Measurements from ENCODE around the gene ACOXL.
A peak's percentile ranks its signal among the peaks of the same experiment; 100 is the strongest.

The ACOXL gene

DNA sequence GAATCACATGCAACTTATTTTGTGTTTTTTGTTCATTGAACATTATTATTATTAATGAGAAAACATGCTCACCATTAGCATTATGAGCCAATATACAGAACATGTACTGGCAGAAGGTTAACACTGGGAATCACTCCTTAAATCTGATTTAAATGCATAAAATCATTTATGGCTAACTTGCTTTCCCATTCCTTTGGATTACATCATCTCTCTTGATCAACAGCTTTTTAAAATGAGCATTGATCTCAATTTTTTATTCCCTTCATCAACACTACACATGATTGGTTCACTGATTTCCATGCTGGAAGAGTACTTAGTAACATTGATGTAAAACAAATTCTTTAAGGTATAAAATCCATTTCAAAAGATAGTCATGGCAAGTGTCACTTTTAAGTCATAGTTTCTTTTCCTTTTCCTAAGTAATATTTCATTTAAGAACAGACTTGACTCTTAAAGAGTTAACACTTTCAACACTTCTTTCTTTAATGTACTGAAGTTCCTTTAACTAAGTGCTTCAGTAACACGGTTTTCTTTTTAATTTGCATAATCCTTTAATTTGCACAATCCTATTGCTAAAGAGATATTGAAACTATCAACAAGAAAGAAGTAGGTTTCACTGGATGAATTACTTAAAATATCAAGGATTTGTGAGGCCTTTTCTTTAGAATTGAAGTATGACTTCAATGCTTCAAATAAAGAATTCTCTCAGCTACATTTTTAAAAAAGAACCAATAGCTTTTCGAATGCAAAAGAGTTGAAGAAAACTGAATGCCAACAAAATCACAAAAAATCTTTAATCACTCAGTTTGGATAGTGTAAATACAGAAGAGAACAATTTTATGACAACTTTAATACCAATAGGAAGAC lies 29.6 kb upstream of the ACOXL start:
- TF ChIP-seq, protein P1, sequence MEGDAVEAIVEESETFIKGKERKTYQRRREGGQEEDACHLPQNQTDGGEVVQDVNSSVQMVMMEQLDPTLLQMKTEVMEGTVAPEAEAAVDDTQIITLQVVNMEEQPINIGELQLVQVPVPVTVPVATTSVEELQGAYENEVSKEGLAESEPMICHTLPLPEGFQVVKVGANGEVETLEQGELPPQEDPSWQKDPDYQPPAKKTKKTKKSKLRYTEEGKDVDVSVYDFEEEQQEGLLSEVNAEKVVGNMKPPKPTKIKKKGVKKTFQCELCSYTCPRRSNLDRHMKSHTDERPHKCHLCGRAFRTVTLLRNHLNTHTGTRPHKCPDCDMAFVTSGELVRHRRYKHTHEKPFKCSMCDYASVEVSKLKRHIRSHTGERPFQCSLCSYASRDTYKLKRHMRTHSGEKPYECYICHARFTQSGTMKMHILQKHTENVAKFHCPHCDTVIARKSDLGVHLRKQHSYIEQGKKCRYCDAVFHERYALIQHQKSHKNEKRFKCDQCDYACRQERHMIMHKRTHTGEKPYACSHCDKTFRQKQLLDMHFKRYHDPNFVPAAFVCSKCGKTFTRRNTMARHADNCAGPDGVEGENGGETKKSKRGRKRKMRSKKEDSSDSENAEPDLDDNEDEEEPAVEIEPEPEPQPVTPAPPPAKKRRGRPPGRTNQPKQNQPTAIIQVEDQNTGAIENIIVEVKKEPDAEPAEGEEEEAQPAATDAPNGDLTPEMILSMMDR (IDR thresholded peaks at IDR 0.05; ENCODE audit: insufficient read depth, low read depth, low read length, missing control alignments): no peak
- DNase-seq (ENCODE audit: low read depth): no peak
- H3K4me3 ChIP-seq (ENCODE audit: low read length): no peak overlapping the region

DNA sequence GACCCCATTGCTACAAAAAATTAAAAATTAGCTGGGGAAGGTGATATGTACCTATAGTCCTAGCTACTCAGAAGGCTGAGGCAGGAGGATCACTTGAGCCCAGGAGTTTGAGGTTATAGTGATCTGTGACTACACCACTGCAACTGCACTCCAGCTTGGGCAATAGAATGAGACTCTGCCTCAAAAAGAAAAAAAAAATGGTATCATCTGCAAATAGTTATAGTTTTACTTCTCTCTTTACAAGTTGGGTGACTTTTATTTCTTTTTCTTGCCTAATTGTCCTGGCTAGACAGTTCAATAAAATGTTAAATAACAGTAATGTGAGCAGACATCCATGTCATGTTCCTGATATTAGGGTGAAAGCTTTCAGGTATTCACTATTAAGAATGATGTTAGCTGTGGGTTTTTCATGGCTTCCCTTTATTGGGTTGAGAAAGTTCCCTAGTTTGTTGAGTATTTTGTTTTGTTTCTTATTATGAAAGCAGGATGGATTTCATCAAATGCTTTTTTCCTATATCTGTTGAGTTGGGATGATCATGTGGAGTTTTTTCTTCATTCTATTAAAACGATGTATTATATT lies 24.9 kb upstream of the ACOXL start:
- no peak overlapping the region for H3K4me3 ChIP-seq (ENCODE audit: low read length)
- TF ChIP-seq, protein P1 (IDR thresholded peaks at IDR 0.05; ENCODE audit: insufficient read depth, low read depth, low read length, missing control alignments): no peak
- DNase-seq (ENCODE audit: low read depth): no peak

DNA sequence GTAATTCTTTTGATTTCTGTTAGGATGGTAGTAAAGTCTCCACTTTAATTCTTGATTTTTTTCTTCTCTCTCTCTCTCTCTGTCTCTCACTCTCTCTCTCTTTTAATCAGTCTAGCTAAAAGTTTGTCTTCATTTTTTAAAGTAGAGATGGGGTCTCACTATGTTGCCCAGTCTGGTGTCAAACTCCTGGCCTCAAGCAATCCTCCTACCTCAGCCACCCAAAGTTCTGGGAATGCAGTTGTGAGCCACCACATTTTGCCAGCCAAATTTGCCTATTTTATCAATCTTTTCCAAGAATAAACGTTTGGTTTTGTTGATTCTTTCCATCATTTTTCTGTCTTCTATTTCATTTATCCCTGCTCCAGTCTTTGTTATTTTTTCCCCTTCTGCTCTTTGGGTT lies 23.9 kb upstream of the ACOXL start:
- DNase-seq (ENCODE audit: low read depth): no peak
- no peak overlapping the region for H3K4me3 ChIP-seq (ENCODE audit: low read length)
- TF ChIP-seq, protein P1 (IDR thresholded peaks at IDR 0.05; ENCODE audit: insufficient read depth, low read depth, low read length, missing control alignments): no peak

DNA sequence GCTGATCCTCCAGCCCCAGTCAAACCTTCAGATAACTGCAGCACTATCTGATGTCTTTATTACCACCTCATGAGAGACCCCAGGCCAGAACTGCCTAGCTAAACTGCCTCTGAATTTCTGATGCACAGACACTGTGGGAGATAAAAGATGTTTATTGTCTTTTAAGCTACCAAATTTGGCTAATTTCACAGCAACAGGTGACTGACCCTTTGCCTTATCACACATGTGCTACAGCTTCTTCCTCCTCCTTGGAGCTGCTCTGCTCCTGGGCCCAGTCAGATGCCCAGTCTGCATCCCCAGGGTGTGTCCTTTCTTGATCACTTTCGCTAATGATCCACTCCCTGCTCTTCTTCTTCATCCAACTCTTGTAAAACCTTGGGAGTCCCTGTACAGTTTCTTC lies 19.6 kb upstream of the ACOXL start:
- TF ChIP-seq, protein P1 (IDR thresholded peaks at IDR 0.05; ENCODE audit: insufficient read depth, low read depth, low read length, missing control alignments): no peak
- DNase-seq (ENCODE audit: low read depth): no peak
- no peak overlapping the region for H3K4me3 ChIP-seq (ENCODE audit: low read length)

DNA sequence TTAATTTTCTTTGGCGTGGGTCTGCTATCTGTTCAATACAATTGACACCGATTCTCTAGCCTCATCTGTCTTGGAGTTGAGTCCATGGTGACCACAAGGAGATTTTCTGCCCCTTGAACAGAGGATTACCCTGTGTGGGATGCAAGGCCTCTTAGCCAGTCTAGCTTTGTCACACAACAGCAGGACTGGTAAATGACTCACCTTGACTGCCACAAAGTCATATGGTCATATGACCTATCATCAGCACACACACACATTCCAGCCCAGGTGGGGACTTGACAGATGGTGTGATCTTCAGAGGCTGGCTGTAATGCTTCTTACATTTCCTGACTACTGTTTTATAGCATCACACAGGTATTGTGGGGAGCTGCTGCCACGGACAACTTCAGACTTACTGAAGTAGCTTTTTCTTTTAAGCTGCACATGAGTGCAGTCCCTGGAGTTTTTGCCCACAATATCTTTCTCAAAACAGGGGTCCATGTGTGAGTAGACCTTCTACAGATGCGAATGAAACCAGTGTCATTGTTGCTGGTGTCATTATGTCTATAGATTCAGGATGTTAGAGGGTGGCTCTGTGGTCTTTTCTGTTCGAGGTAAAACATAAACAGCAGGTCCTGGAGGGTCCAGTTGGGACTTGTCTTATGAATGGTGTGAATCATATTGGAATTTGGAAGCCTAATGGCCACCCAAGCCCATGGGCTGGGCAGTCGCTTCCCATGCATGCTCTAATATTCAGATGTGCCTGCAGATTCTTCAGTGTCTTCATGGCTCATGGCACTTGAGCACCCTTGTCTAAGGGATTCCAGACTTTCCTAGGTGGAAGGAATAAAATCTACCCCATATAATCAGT lies 18.6 kb upstream of the ACOXL start:
- TF ChIP-seq, protein P1 (IDR thresholded peaks at IDR 0.05; ENCODE audit: insufficient read depth, low read depth, low read length, missing control alignments): no peak
- H3K4me3 ChIP-seq (ENCODE audit: low read length): no peak overlapping the region
- peak; percentile 66 for DNase-seq (ENCODE audit: low read depth)

DNA sequence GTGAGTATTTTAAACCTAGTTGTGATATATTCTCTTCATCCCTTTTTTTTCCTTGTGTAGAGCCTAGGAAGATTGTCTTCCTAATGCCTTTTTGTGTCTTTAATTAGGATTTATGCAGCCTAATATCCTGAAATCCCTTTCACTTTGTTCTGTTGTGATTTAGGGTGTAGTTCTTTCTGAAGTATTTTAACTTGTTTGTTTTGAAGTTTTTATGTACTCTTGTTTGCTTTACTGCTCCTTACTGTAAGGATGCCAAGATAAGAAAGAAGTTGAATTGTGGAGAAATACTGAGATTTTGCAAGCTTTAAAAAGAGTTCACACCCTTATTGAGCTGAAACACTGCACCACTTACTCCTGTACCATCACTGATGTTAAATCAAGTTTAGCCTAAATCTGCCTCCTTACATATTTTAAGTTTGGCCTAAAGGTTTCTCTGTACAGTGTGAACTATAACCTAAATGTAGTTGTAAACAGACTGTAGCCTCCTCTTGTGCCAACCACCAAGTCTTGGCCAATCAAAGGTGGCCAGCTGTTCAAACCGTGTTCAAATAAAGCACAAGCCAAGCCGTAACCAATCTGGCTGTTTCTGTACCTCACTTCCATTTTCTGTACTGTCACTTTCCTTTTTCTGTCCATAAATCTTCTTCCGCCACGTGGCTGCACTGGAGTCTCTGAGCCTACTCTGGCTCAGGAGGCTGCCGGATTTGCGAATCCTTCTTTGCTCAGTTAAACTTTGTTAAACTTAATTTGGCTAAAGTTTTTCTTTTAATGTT lies 17.7 kb upstream of the ACOXL start:
- H3K4me3 ChIP-seq (ENCODE audit: low read length): no peak overlapping the region
- TF ChIP-seq, protein P1 (IDR thresholded peaks at IDR 0.05; ENCODE audit: insufficient read depth, low read depth, low read length, missing control alignments): no peak
- DNase-seq (ENCODE audit: low read depth): no peak

All from epithelial cell of esophagus (primary cell).